Transverse colon (tissue), 4 donors: ENCODE measurements around the gene ETHE1. TPM values are rescaled to one million over a fixed set of nuclear protein-coding genes. Genes with fewer than 3 reads are reported as not detected.
A peak's percentile ranks its signal among the peaks of the same experiment; 100 is the strongest.

Experiments used
- DNase-seq: peaks from one replicate; pipeline ENCODE4 v3.0.0-alpha.2; 2019
- H3K27ac ChIP-seq, 4 donors: fragments of 200-600 bp; sonication (generic); 2 replicates each; pipeline ENCODE4 v1.5.1; 2016 to 2018; ENCODE audit warnings: inconsistent platforms in 4 of 4
- H3K27me3 ChIP-seq: fragments of 200-600 bp; sonication (generic); 2 replicates; pipeline ENCODE4 v1.5.1; 2017; ENCODE audit warnings: inconsistent platforms
- H3K36me3 ChIP-seq, 4 donors: fragments of 200-600 bp; sonication (generic); 2 replicates each; pipeline ENCODE4 v1.5.1; 2017 to 2019; ENCODE audit warnings: inconsistent platforms in 4 of 4
- H3K4me1 ChIP-seq, 4 donors: fragments of 200-600 bp; sonication (generic); 2 replicates each; pipeline ENCODE4 v1.5.1; 2017 to 2020; ENCODE audit warnings: inconsistent platforms in 4 of 4
- H3K4me3 ChIP-seq, 4 donors: fragments of 200-600 bp; sonication (generic); 1 replicate in 1 of 4; 2 replicates in 3 of 4; pipeline versions ENCODE4 v1.5.1 to v1.6.1; 2017 to 2019; ENCODE audit warnings: inconsistent platforms in 4 of 4
- H3K9me3 ChIP-seq, 2 donors: fragments of 200-600 bp; sonication (generic); 2 replicates each; pipeline ENCODE4 v1.5.1; 2017 to 2019; ENCODE audit warnings: inconsistent platforms in 2 of 2
- CTCF ChIP-seq, 5 experiments: fragments of 200-600 bp in 3 of 5; fragments of 450-650 bp in 2 of 5; sonication (generic) in 3 of 5; IDR thresholded peaks; 1 replicate in 2 of 5; 2 replicates in 3 of 5; pipeline ENCODE4 v1.5.1; 2016 to 2017; ENCODE audit warnings: antibody characterized with exemption in 5 of 5, inconsistent platforms in 3 of 5, mild to moderate bottlenecking in 2 of 5, moderate library complexity in 1 of 5
- EP300 ChIP-seq: sonication (generic); formaldehyde crosslinking; IDR thresholded peaks from one replicate; pipeline ENCODE4 v1.6.1; 2017; ENCODE audit warnings: antibody characterized with exemption, low read depth
- POLR2A ChIP-seq: fragments of 450-650 bp; IDR thresholded peaks from one replicate; pipeline ENCODE4 v1.6.1; 2016; ENCODE audit warnings: antibody characterized with exemption, mild to moderate bottlenecking, moderate library complexity
- POLR2AphosphoS5 ChIP-seq, 3 donors: sonication (generic); formaldehyde crosslinking; IDR thresholded peaks; one replicate each; pipeline ENCODE4 v1.6.1; 2016; ENCODE audit warnings: antibody characterized with exemption in 3 of 3
- WGBS, 2 donors: methylation state at CpG; one replicate each; pipeline ENCODE4 v1.1.5; 2018; ENCODE audit warnings: low coverage in 1 of 2; 5-methylcytosine and 5-hydroxymethylcytosine counted together
- in situ Hi-C, 4 donors: fragments of 200-750 bp; cut with MboI; loops; one replicate each; pipeline versions ENCODE4 v1.15.0 to v1.15.1; 2017; ENCODE audit warnings: low sequenced_read_pairs in 3 of 4, low pct_ligation_motif_present in 1 of 4, low pct_unique_long_range_greater_than_20kb in 1 of 4
- intact Hi-C: fragments of 100-400 bp; cut with DNase I; formaldehyde crosslinking; loops from one replicate; pipeline ENCODE4 v1.15.1; 2023; ENCODE audit warnings: low total_unique reads
- total RNA-seq, 4 donors: library from RNA; depleted of rRNA; stranded (reverse); fragments of >200 nt; gene quantifications; one replicate each; pipeline ENCODE4 v1.1.0, GENCODE V29; 2016

Gene ETHE1
- total RNA-seq, 4 donors from 2014 or later: 438 to 667 (median 458) TPM

DNA sequence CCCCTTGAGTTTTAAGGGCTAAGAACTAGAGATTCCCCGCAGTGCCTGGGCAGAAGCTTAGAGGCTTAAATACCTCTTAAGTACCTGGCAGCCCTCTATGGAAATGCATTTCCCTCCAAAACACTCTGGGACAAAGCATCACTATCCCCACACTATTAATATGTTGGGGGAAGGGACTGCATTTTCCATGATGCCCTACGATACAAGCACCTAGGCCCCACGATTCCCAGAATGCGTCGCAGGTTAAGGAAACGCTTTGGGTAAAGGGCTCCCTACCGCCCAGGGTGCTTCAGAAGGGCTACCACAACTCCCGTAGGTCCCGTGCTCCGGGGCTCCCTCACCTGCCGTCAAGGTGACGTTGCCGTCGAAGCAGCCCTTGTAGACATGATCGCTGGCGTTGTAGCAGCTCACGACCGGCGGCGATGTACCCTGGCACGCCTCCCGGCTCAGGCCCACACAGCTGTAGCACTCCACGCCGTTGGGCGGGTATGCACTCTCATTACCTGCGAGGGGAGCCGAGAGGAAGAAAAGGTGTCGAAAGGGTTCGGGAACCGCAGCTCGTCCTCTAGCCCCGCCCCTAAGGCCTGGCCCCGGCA is 64.1 kb downstream of the ETHE1 start:
- peaks cover 3 to 29% (median 12%) of the 10 kb centered on the region in 4 donors for H3K4me1 ChIP-seq
- H3K9me3 ChIP-seq: no peaks in the 10 kb centered on the region
- H3K27me3 ChIP-seq: no peaks in the 10 kb centered on the region
- H3K4me3 ChIP-seq: peak overlapping the region in 3 of 4 donors; percentile 44 to 64 (median 57)
- intact Hi-C loops: no loop called here
- 14 to 88% methylated on average over 1 to 29 of the region's 33 CpGs for WGBS, 2 donors
- no peaks in the 10 kb centered on the region for H3K36me3 ChIP-seq
- no peak for TF ChIP-seq CTCF (IDR thresholded peaks at IDR 0.05)
- TF ChIP-seq POLR2AphosphoS5 (IDR thresholded peaks at IDR 0.05): no peak
- TF ChIP-seq EP300: no peak
- TF ChIP-seq POLR2A: no peak
- no peak for DNase-seq
- peak overlapping the region; percentile 80 to 88 (median 86) for H3K27ac ChIP-seq
- in situ Hi-C loops: no loop called here

DNA sequence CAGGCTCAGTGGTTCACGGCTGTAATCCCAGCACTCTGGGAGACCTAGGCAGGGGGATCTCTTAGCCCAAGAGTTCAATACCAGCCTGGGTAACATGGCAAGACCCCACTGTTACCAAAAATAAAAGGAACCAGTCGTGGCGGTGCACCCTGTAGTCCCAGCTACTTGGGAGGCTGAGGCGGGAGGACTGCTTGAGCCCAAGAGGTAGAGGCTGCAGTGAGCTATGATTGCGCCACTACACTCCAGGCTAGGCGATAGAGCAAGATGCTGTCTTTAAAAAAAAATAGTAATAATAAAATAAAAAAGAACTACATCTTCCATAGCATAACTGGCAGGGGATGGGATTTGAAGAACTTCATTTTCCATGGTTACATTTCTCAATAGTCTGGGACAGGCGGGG is 64.6 kb downstream of the ETHE1 start:
- no peak for TF ChIP-seq CTCF (IDR thresholded peaks at IDR 0.05)
- no peak for TF ChIP-seq POLR2AphosphoS5 (IDR thresholded peaks at IDR 0.05)
- TF ChIP-seq POLR2A: no peak
- no peak for TF ChIP-seq EP300
- DNase-seq: no peak
- Histone ChIP-seq H3K27ac (peak overlapping the region in 2 of 4 donors; percentile 80 to 88), H3K4me3 (peak overlapping the region in 1 of 4 donors; percentile 64), H3K36me3 (no peaks in the 10 kb centered on the region), H3K27me3 (no peaks in the 10 kb centered on the region), H3K9me3 (no peaks in the 10 kb centered on the region), H3K4me1 (peaks cover 3 to 26% (median 12%) of the 10 kb centered on the region in 4 donors)
- in situ Hi-C loops: no loop called here
- 91 to 94% methylated on average over 7 of the region's 7 CpGs for WGBS, 2 donors
- intact Hi-C loops: no loop called here

DNA sequence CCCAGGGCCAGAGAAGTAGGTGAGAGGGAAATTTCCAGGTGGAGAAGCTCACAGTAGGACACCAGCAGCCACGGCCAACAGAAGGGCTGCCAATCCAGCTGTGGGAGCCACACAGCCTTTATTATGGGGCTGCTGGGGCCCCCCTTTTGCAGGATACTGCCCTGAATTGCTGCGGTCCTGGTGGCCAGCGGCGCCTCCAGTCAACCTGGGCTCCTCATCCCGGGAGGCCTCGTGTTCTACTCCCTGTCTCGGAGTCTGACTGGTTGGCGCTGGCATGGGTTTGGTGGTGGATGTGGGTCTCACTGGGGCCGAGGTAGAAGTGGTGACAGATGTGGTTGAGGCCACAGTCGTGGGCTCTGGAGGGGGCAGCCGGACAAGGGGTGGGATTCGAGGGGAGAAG is 65.7 kb downstream of the ETHE1 start:
- Histone ChIP-seq H3K4me3 (no peak overlapping the region), H3K36me3 (no peaks in the 10 kb centered on the region), H3K4me1 (peaks cover 3 to 26% (median 12%) of the 10 kb centered on the region in 4 donors), H3K9me3 (no peaks in the 10 kb centered on the region), H3K27ac (no peak overlapping the region), H3K27me3 (no peaks in the 10 kb centered on the region)
- TF ChIP-seq POLR2AphosphoS5 (IDR thresholded peaks at IDR 0.05): no peak
- TF ChIP-seq EP300: no peak
- no peak for TF ChIP-seq CTCF (IDR thresholded peaks at IDR 0.05)
- TF ChIP-seq POLR2A: no peak
- intact Hi-C loops: no loop called here
- 90% methylated on average over 12 of the region's 12 CpGs; no CpG with 5 or more reads in 1 of the 2 donors for WGBS, 2 donors
- in situ Hi-C loops: no loop called here
- no peak for DNase-seq

DNA sequence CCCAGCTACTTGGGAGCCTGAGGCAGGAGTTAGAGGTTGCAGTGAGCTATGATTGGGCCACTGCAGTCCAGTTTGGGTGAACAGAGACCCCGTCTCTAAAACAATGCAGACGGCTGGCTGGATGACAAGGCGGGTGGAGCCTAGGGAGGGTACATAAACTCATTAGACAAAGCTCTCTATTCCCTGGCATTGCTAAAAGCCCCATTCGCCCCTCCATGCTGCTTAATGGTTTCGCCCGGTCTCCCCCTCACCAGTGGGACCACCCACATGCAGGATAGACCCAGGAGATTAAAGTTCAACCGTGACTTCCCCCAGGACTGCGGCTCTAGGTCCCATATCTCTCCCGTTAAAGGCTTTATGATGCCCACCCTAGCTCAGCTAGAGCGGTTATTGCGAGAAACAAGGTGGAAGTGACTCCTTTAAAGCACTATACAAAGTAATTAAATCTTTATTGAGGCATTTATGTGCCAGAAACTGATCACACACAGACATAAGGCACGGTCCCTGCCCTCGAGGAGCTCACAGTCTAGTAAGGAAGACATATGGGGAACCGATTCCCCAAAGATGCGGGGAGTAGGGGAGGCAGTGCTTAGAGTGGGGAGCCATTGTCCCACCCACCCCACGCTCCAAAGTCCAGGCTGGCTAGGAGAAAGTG is 66.5 kb downstream of the ETHE1 start:
- Histone ChIP-seq H3K27me3 (no peaks in the 10 kb centered on the region), H3K27ac (no peak overlapping the region), H3K4me3 (no peak overlapping the region), H3K4me1 (peaks cover under 1 to 30% (median 17%) of the 10 kb centered on the region in 4 donors), H3K9me3 (no peaks in the 10 kb centered on the region), H3K36me3 (no peaks in the 10 kb centered on the region)
- 70 to 81% methylated on average over 5 to 16 of the region's 16 CpGs for WGBS, 2 donors
- intact Hi-C loops: no loop called here
- no peak for DNase-seq
- in situ Hi-C loops: no loop called here
- TF ChIP-seq EP300 (no peak), CTCF (IDR thresholded peaks at IDR 0.05) (no peak), POLR2A (no peak), POLR2AphosphoS5 (IDR thresholded peaks at IDR 0.05) (no peak)
